Measurements from ENCODE around the gene USP12.

DNA sequence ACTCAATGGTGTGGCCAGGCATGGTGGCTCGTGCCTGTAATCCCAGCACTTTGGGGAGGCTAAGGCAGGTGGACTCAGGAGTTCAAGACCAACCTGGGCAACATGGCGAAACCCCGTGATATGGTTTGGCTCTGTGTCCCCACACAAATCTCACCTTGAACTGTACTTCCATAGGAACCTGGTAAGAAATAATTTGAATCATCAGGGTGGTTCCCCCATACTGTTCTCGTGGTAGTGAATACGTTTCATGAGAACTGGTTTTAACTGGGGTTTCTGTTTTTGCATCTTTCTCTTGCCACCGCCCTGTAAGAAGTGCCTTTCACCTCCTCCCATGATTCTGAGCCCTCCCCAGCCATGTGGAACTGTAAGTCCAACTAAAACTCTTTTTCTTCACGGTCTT is 49.6 kb downstream of the USP12 start:
- TF ChIP-seq, protein P1, sequence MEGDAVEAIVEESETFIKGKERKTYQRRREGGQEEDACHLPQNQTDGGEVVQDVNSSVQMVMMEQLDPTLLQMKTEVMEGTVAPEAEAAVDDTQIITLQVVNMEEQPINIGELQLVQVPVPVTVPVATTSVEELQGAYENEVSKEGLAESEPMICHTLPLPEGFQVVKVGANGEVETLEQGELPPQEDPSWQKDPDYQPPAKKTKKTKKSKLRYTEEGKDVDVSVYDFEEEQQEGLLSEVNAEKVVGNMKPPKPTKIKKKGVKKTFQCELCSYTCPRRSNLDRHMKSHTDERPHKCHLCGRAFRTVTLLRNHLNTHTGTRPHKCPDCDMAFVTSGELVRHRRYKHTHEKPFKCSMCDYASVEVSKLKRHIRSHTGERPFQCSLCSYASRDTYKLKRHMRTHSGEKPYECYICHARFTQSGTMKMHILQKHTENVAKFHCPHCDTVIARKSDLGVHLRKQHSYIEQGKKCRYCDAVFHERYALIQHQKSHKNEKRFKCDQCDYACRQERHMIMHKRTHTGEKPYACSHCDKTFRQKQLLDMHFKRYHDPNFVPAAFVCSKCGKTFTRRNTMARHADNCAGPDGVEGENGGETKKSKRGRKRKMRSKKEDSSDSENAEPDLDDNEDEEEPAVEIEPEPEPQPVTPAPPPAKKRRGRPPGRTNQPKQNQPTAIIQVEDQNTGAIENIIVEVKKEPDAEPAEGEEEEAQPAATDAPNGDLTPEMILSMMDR (conservative IDR thresholded peaks at IDR 0.05; ENCODE audit: low read depth in 2 of 2), result no peak
- no peak for TF ChIP-seq EZH2 (IDR thresholded peaks at IDR 0.05; ENCODE audit: low read depth, unreplicated experiment)

All from GM23338 (cell line).